Heart left ventricle (tissue), 16 donors: Measurements from ENCODE around the gene PSMB2. TPM values are rescaled to one million over a fixed set of nuclear protein-coding genes. Genes with fewer than 3 reads are reported as not detected.

ENCODE experiments used
- ATAC-seq, 4 donors: fragments of 200-7000 bp; cut with Tn5 transposase; one replicate each; pipeline ENCODE4 v1.9.1; 2020 to 2022; ENCODE audit warnings: moderate library complexity in 4 of 4, mild to moderate bottlenecking in 3 of 4, moderate number of reproducible peaks in 1 of 4
- DNase-seq, 5 donors: peaks; one replicate each; pipeline ENCODE4 v3.0.0-alpha.2; 2020
- H3K27ac ChIP-seq, 12 donors: fragments of 200-600 bp; sonication (generic) in 4 of 12; one replicate each; pipeline versions ENCODE4 v1.5.0 to v1.8.0; 2016 to 2022; ENCODE audit warnings: mild to moderate bottlenecking in 2 of 12
- H3K27me3 ChIP-seq, 9 donors: fragments of 200-600 bp; sonication (generic) in 2 of 9; one replicate each; pipeline versions ENCODE4 v1.5.1 to v1.8.0; 2016 to 2022; ENCODE audit warnings: mild to moderate bottlenecking in 3 of 9
- H3K36me3 ChIP-seq, 9 donors: fragments of 200-600 bp; sonication (generic) in 2 of 9; one replicate each; pipeline versions ENCODE4 v1.5.0 to v1.8.0; 2018 to 2022; ENCODE audit warnings: mild to moderate bottlenecking in 2 of 9
- H3K4me1 ChIP-seq, 12 donors: fragments of 200-600 bp; sonication (generic) in 4 of 12; one replicate each; pipeline versions ENCODE4 v1.5.0 to v1.8.0; 2016 to 2022; ENCODE audit warnings: mild to moderate bottlenecking in 3 of 12
- H3K4me3 ChIP-seq, 12 donors: fragments of 200-600 bp; sonication (generic) in 4 of 12; one replicate each; pipeline versions ENCODE4 v1.5.0 to v1.8.0; 2017 to 2022; ENCODE audit warnings: mild to moderate bottlenecking in 9 of 12, moderate library complexity in 4 of 12
- H3K9me3 ChIP-seq, 12 donors: fragments of 200-600 bp; sonication (generic) in 4 of 12; one replicate each; pipeline versions ENCODE4 v1.5.0 to v1.8.0; 2016 to 2022; ENCODE audit warnings: mild to moderate bottlenecking in 1 of 12
- POLR2A ChIP-seq, 2 donors: fragments of 450-650 bp; IDR thresholded peaks; one replicate each; pipeline ENCODE4 v1.6.1; 2017; ENCODE audit warnings: antibody characterized with exemption in 2 of 2, mild to moderate bottlenecking in 2 of 2, moderate library complexity in 2 of 2
- WGBS, 4 donors: extraction: QIAGEN DNeasy Blood & Tissue Kit in 2 of 4; methylation state at CpG; one replicate each; pipeline versions ENCODE4 v1.1.5 to v1.1.7; 2013 to 2018; 5-methylcytosine and 5-hydroxymethylcytosine counted together
- intact Hi-C, 10 donors: fragments of 100-400 bp; cut with DNase I; formaldehyde crosslinking; loops; one replicate each; pipeline versions ENCODE4 v1.11.1 to v1.14.2; 2022
- polyA plus RNA-seq, 2 donors: library from polyadenylated mRNA; stranded (reverse); fragments of 200-250 nt; gene quantifications; one replicate each; pipeline ENCODE4 v1.2.3, GENCODE V29; 2013
- total RNA-seq, 9 donors: library from RNA; depleted of rRNA in 2 of 9; stranded (reverse); fragments of >200 nt in 2 of 9; fragmentation: NEBNext Ultra II Directional in 3 of 9; extraction: Animal tissue kit (Norgen Biotek cat#: 25700) in 3 of 9; gene quantifications; one replicate each; pipeline versions ENCODE4 v1.1.0 to v1.2.4, GENCODE V29; 2016 to 2023
- TF ChIP-seq, protein P1 (sequence below), 12 donors: fragments of 200-600 bp; sonication (generic) in 4 of 12; IDR thresholded peaks; one replicate each; pipeline versions ENCODE4 v1.5.0 to v1.8.0; 2018 to 2022; ENCODE audit warnings: antibody characterized with exemption in 12 of 12, mild to moderate bottlenecking in 5 of 12
- donor health status: ischemic (EF 13 %, LVEDD 7.1; RV severe dilation, severe dysfunction).
- donor health status: healthy with polysubstance abuse.
- donor health status: DM: no; HTN: yes; CAD: no.
- donor health status: DM: no; HTN: no; CAD: no.
- donor health status: ischemic (EF 25% LVEDD 6.9; RV normal size, moderate dysfunction).
- donor health status: ischemic (EF 25% LVEDD 5.7; RV mildly dilated, moderate dysfunction).
- donor health status: healthy.
- donor health status: DM: yes; HTN: yes; CAD: no.
- donor health status: ischemic (EF 35%, LVEDD 5.7; RV mildly dilated, moderate dysfunction).
- donor health status: nonischemic (EF 11% LVEDD 7.7; RV severe dilation, severe dysfunction).
- donor health status: DM: yes; HTN: yes; CAD: no.
- donor health status: PGD.
- donor health status: ischemic (EF 29% LVEDD 5.4; RV normal size, mild dysfunction).
- donor health status: nonischemic (EF 23%, LVEDD 6.1; RV moderate dilation, normal function).

PSMB2 gene
- total and polyA plus RNA-seq, 11 donors: 36.3 to 60.0 (median 41.7) TPM

DNA sequence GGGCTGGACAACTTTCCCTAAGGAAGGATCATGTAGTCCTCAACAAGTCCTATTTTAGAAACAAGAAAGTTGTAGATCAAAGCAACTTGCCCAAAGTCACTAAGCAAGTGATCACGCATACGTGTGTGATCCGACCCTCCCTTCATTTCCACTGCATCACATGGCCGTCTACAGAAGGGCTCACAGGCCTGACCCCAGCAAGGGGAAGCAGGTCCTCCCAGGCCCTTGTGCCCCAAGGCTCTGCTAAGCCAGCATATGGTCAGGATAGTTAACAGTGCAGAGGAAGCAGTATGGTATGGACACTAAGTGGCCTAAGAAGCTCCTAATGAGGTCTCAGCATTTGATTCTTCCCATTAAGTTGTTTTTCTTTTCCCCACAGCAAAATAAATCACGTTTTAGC is 43.5 kb downstream of the PSMB2 start:
- H3K36me3 ChIP-seq: peaks cover 0 to 43% (median 37%) of the 10 kb centered on the region in 9 donors
- no peak overlapping the region for H3K4me3 ChIP-seq
- no peak for DNase-seq

DNA sequence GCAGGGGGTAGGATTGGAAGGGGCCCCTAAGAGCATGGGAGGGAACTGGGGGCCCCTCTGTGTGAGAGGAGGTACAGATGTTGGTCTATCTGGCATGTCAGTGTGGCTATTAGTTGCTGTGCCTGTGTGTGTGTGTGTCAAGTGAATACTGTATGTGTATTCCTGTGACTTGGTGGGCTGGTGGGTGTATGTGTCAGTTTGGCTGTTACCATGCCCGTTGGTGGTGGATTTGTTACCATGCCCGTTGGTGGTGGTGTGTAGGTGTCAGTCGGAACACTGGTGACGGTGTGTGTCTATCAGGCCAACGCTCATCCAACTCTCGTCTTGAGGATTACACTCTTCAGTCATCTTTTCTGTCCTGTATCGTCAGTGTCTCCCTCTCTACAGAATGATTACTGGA is 45.6 kb downstream of the PSMB2 start:
- H3K9me3 ChIP-seq: no peaks in the 10 kb centered on the region
- no peaks in the 10 kb centered on the region for H3K4me1 ChIP-seq
- H3K27me3 ChIP-seq: no peaks in the 10 kb centered on the region
- no peak overlapping the region for H3K4me3 ChIP-seq
- WGBS, 4 donors: 93 to 99% (median 94%) methylated on average over 7 of the region's 7 CpGs
- no peak overlapping the region for H3K27ac ChIP-seq
- intact Hi-C loops: loop anchor here in 1 of 10 donors (1.0 kb wide), 1 partner anchor 33 kb away; no protein-coding TSS in a partner anchor
- ATAC-seq: no peak
- peaks cover 0 to 27% (median 18%) of the 10 kb centered on the region in 9 donors for H3K36me3 ChIP-seq
- no peak for DNase-seq
- TF ChIP-seq, protein P1, sequence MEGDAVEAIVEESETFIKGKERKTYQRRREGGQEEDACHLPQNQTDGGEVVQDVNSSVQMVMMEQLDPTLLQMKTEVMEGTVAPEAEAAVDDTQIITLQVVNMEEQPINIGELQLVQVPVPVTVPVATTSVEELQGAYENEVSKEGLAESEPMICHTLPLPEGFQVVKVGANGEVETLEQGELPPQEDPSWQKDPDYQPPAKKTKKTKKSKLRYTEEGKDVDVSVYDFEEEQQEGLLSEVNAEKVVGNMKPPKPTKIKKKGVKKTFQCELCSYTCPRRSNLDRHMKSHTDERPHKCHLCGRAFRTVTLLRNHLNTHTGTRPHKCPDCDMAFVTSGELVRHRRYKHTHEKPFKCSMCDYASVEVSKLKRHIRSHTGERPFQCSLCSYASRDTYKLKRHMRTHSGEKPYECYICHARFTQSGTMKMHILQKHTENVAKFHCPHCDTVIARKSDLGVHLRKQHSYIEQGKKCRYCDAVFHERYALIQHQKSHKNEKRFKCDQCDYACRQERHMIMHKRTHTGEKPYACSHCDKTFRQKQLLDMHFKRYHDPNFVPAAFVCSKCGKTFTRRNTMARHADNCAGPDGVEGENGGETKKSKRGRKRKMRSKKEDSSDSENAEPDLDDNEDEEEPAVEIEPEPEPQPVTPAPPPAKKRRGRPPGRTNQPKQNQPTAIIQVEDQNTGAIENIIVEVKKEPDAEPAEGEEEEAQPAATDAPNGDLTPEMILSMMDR (IDR thresholded peaks at IDR 0.05): no peak
- TF ChIP-seq POLR2A (IDR thresholded peaks at IDR 0.05): no peak

More for the DNA sequence above, 43.5 kb downstream of the PSMB2 start:
- H3K27me3 ChIP-seq: no peaks in the 10 kb centered on the region
- intact Hi-C loops: no loop called here
- no peak for ATAC-seq
- TF ChIP-seq, protein P1 (IDR thresholded peaks at IDR 0.05): no peak
- TF ChIP-seq POLR2A (IDR thresholded peaks at IDR 0.05): no peak
- no peak overlapping the region for H3K27ac ChIP-seq
- H3K9me3 ChIP-seq: no peaks in the 10 kb centered on the region
- 85 to 92% (median 89%) methylated on average over 5 of the region's 5 CpGs for WGBS, 4 donors
- no peaks in the 10 kb centered on the region for H3K4me1 ChIP-seq

DNA sequence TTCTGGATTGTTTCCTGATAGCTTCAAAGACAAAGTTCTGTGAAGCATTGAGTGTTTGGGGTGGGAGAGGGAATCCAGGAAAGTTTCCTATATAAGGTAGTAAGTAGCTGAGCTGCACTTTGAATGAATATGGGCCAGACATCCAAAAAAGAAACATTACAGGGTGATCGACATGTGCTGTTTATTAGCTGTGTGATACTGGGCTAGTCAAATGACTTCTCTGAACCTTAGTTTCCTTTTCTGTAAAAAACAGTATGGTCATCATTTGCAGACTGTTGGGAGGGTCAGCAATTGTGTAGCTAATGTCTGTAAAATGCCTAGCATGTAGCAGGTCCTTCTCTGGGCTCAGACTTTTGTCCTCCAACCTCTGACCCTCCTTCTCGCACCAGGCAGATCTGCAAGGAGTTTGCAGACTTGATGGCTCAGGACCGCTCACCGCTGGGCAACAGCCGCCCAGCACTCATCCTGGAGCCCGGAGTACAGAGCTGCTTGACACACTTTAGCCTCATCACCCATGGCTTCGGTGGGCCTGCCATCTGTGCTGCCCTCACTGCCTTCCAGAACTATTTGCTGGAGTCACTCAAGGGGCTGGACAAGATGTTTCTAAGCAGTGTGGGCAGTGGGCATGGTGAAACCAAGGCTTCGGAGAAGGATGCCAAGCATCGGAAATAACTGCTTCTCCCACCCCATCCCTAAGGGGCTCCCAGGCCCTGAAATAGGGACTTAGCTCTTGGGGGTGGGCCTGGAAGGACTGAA is 47.1 kb downstream of the PSMB2 start:
- TF ChIP-seq, protein P1 (IDR thresholded peaks at IDR 0.05): no peak
- TF ChIP-seq POLR2A (IDR thresholded peaks at IDR 0.05): no peak
- WGBS, 4 donors: 91 to 94% (median 93%) methylated on average over 9 of the region's 9 CpGs
- Histone ChIP-seq H3K36me3 (peaks cover 0 to 23% (median 3%) of the 10 kb centered on the region in 9 donors), H3K4me3 (no peak overlapping the region), H3K27me3 (no peaks in the 10 kb centered on the region), H3K27ac (no peak overlapping the region), H3K9me3 (no peaks in the 10 kb centered on the region), H3K4me1 (no peaks in the 10 kb centered on the region)
- no peak for DNase-seq
- no peak for ATAC-seq
- intact Hi-C loops: no loop called here

DNA sequence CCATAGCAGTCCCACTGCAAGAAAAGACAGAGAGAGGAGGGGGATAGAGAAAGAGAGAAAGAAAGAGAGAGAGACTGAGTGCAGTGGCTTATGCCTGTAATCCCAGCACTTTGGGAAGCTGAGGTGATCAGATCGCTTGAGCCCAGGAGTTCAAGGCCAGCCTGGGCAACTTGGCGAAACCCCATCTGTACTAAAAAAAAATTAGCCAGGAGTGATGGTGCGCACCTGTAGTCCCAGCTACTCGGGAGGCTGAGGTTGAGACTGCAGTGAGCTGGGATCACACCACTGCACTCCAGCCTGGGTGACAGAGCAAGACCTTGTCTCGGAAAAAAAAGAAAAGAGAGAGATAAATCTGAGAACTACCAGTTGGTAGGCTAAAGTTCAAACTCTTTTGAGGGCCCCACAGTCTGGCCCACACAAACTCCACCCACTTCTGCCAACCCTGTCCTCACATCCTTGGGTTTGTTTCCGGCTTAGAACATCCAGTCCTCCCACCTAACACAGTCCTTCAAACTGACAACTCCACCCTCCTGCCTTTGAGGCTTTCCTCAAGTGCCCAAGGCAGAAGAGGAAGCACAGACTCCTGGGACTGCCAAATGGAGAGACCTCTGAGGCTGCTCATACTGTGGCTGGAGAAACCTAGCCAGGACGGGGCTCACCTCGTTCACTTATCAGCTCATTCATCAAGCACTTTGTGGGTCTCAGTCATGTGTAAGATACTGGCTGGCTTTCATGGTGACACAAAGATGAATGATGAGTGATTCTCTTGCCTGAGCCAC is 48.1 kb downstream of the PSMB2 start:
- H3K4me1 ChIP-seq: no peaks in the 10 kb centered on the region
- H3K36me3 ChIP-seq: peaks cover 0 to 17% (median 0%) of the 10 kb centered on the region in 9 donors
- H3K27me3 ChIP-seq: no peaks in the 10 kb centered on the region
- intact Hi-C loops: no loop called here
- TF ChIP-seq, protein P1 (IDR thresholded peaks at IDR 0.05): no peak
- no peak for TF ChIP-seq POLR2A (IDR thresholded peaks at IDR 0.05)
- no peak overlapping the region for H3K4me3 ChIP-seq
- H3K9me3 ChIP-seq: no peaks in the 10 kb centered on the region
- no peak overlapping the region for H3K27ac ChIP-seq
- DNase-seq: no peak
- no peak for ATAC-seq
- 78 to 83% (median 81%) methylated on average over 8 of the region's 8 CpGs for WGBS, 4 donors
